Measurements from ENCODE around the gene POGZ. TPM values are rescaled to one million over a fixed set of nuclear protein-coding genes. Genes with fewer than 3 reads are reported as not detected.

Gene POGZ
- total RNA-seq, 1 donor from 2014 or later: 60.6 TPM

- no peak overlapping the region for H3K27ac ChIP-seq
- H3K9me3 ChIP-seq: no peaks in the 10 kb centered on the region
- TF ChIP-seq POLR2A (IDR thresholded peaks at IDR 0.05) (no peak), POLR2AphosphoS5 (IDR thresholded peaks at IDR 0.05; ENCODE audit: insufficient read depth in 1 of 2, low read depth in 1 of 2) (peak in 1 of 2 donors; percentile 29)
- intact Hi-C loops (cut with DNase I): no loop called here
- H3K4me3 ChIP-seq: no peak overlapping the region
- no peak for DNase-seq (ENCODE audit: extremely low spot score in 2 of 2)
- H3K36me3 ChIP-seq: no peaks in the 10 kb centered on the region
- H3K27me3 ChIP-seq: no peaks in the 10 kb centered on the region
- peaks cover 20% of the 10 kb centered on the region for H3K4me1 ChIP-seq
Observed at GRCh38 chr1:151377150-151377884, 82.0 kb downstream of the POGZ start.

GRCh38 chr1:151373196-151373595, 86.1 kb downstream of the POGZ start:
- H3K4me3 ChIP-seq: no peak overlapping the region
- H3K9me3 ChIP-seq: no peaks in the 10 kb centered on the region
- intact Hi-C loops (cut with DNase I): no loop called here
- TF ChIP-seq POLR2A (IDR thresholded peaks at IDR 0.05) (no peak), POLR2AphosphoS5 (IDR thresholded peaks at IDR 0.05; ENCODE audit: insufficient read depth in 1 of 2, low read depth in 1 of 2) (no peak), CTCF (IDR thresholded peaks at IDR 0.05) (no peak)
- peak overlapping the region; percentile 80 for H3K27ac ChIP-seq
- no peaks in the 10 kb centered on the region for H3K27me3 ChIP-seq
- H3K4me1 ChIP-seq: peaks cover 56% of the 10 kb centered on the region
- DNase-seq (ENCODE audit: extremely low spot score in 2 of 2): no peak
- no peaks in the 10 kb centered on the region for H3K36me3 ChIP-seq

GRCh38 chr1:151372058-151372934, 87.0 kb downstream of the POGZ start, which contains the start of gene SELENBP1:
TSS of gene SELENBP1 (minus strand) at chr1:151372705. CDS start at chr1:151372641, 64 bp downstream.
- TF ChIP-seq CTCF (IDR thresholded peaks at IDR 0.05) (no peak), POLR2A (IDR thresholded peaks at IDR 0.05) (peak in 1 of 2 donors; percentile 72), POLR2AphosphoS5 (IDR thresholded peaks at IDR 0.05; ENCODE audit: insufficient read depth in 1 of 2, low read depth in 1 of 2) (peak; percentile 56 to 85)
- intact Hi-C loops (cut with DNase I): no loop called here
- Histone ChIP-seq H3K4me1 (peaks cover 56% of the 10 kb centered on the region), H3K9me3 (no peaks in the 10 kb centered on the region), H3K4me3 (peak within 1 kb of the TSS; percentile 43 to 48), H3K36me3 (no peaks in the 10 kb centered on the region), H3K27ac (peak within 1 kb of the TSS; percentile 80), H3K27me3 (no peaks in the 10 kb centered on the region)
- DNase-seq (ENCODE audit: extremely low spot score in 2 of 2): no peak

- peak overlapping the region; percentile 43 to 48 for H3K4me3 ChIP-seq
- no peaks in the 10 kb centered on the region for H3K27me3 ChIP-seq
- H3K27ac ChIP-seq: peak overlapping the region; percentile 80
- H3K36me3 ChIP-seq: no peaks in the 10 kb centered on the region
- no peaks in the 10 kb centered on the region for H3K9me3 ChIP-seq
- TF ChIP-seq POLR2A (IDR thresholded peaks at IDR 0.05) (no peak), POLR2AphosphoS5 (IDR thresholded peaks at IDR 0.05; ENCODE audit: insufficient read depth in 1 of 2, low read depth in 1 of 2) (no peak), CTCF (IDR thresholded peaks at IDR 0.05) (no peak)
- DNase-seq (ENCODE audit: extremely low spot score in 2 of 2): no peak
- intact Hi-C loops (cut with DNase I): no loop called here
- H3K4me1 ChIP-seq: peaks cover 56% of the 10 kb centered on the region
Observed at GRCh38 chr1:151371370-151372057, 87.8 kb downstream of the POGZ start.
